ENCODE data around the gene TMUB1. TPM values are rescaled to one million over a fixed set of nuclear protein-coding genes. Genes with fewer than 3 reads are reported as not detected.

The TMUB1 gene
- total and polyA plus RNA-seq, 9 of the 15 experiments (the other 6 are each of a cell fraction or from before 2014, with no cell fraction given): 0.14 to 241 (median 74.1) TPM

- TF ChIP-seq, protein P1, sequence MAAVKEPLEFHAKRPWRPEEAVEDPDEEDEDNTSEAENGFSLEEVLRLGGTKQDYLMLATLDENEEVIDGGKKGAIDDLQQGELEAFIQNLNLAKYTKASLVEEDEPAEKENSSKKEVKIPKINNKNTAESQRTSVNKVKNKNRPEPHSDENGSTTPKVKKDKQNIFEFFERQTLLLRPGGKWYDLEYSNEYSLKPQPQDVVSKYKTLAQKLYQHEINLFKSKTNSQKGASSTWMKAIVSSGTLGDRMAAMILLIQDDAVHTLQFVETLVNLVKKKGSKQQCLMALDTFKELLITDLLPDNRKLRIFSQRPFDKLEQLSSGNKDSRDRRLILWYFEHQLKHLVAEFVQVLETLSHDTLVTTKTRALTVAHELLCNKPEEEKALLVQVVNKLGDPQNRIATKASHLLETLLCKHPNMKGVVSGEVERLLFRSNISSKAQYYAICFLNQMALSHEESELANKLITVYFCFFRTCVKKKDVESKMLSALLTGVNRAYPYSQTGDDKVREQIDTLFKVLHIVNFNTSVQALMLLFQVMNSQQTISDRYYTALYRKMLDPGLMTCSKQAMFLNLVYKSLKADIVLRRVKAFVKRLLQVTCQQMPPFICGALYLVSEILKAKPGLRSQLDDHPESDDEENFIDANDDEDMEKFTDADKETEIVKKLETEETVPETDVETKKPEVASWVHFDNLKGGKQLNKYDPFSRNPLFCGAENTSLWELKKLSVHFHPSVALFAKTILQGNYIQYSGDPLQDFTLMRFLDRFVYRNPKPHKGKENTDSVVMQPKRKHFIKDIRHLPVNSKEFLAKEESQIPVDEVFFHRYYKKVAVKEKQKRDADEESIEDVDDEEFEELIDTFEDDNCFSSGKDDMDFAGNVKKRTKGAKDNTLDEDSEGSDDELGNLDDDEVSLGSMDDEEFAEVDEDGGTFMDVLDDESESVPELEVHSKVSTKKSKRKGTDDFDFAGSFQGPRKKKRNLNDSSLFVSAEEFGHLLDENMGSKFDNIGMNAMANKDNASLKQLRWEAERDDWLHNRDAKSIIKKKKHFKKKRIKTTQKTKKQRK (IDR thresholded peaks at IDR 0.05; ENCODE audit: borderline replicate concordance, low read depth, low read length): no peak
- no peak for TF ChIP-seq RHOXF2B (CRISPR knock-in tag; conservative IDR thresholded peaks at IDR 0.05)
- TF ChIP-seq SRSF3 (IDR thresholded peaks at IDR 0.05; ENCODE audit: insufficient read depth, low read length): 0 out of 2 replicates have a peak, but pooled peaks have one; percentile 25
- no peak for TF ChIP-seq PRDM10 (IDR thresholded peaks at IDR 0.05; ENCODE audit: partially characterized antibody)
- TF ChIP-seq, protein P2, sequence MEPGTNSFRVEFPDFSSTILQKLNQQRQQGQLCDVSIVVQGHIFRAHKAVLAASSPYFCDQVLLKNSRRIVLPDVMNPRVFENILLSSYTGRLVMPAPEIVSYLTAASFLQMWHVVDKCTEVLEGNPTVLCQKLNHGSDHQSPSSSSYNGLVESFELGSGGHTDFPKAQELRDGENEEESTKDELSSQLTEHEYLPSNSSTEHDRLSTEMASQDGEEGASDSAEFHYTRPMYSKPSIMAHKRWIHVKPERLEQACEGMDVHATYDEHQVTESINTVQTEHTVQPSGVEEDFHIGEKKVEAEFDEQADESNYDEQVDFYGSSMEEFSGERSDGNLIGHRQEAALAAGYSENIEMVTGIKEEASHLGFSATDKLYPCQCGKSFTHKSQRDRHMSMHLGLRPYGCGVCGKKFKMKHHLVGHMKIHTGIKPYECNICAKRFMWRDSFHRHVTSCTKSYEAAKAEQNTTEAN (CRISPR knock-in tag; IDR thresholded peaks at IDR 0.05): no peak
- no peak for TF ChIP-seq GABPA (tag; conservative IDR thresholded peaks at IDR 0.05; ENCODE audit: low read depth)
- TF ChIP-seq ZNF3 (CRISPR knock-in tag; IDR thresholded peaks at IDR 0.05): no peak
- TF ChIP-seq ZKSCAN3 (CRISPR knock-in tag; IDR thresholded peaks at IDR 0.05): no peak
- peak; percentile 28; the same call in 1 of the 2 replicates for TF ChIP-seq ZNF24 (IDR thresholded peaks at IDR 0.05)
- TF ChIP-seq MBD2 (IDR thresholded peaks at IDR 0.05; ENCODE audit: borderline replicate concordance, low read depth): no peak
- no peak for TF ChIP-seq ZNF444 (CRISPR knock-in tag; IDR thresholded peaks at IDR 0.05)
- TF ChIP-seq ARID3B (CRISPR knock-in tag; IDR thresholded peaks at IDR 0.05; ENCODE audit: borderline replicate concordance): no peak; the same call in 1 of the 2 replicates
- TF ChIP-seq ZC3H11A (IDR thresholded peaks at IDR 0.05; ENCODE audit: low read depth, low read length): no peak
Observed at GRCh38 chr7:151087245-151088018, 4.1 kb upstream of the TMUB1 start (continued).

Data from K562 (cell line).